22Rv1 (cell line): ENCODE data around the gene BHMT2.

Experiments used
- CTCF ChIP-seq: fragments of 450-650 bp; IDR thresholded peaks from 2 replicates; pipeline ENCODE4 v1.5.1; 2017; ENCODE audit warnings: mild to moderate bottlenecking
- ZFX ChIP-seq: fragments of 450-650 bp; IDR thresholded peaks from 2 replicates; pipeline ENCODE4 v1.6.1; 2017; ENCODE audit warnings: antibody characterized with exemption, borderline replicate concordance

- TF ChIP-seq CTCF (no peak), ZFX (no peak)
Measured at GRCh38 chr5:79081779-79082178, 12.2 kb downstream of the BHMT2 start.
